Skeletal muscle satellite cell (primary cell): Measurements from ENCODE around the gene PRSS21.

ENCODE experiments used
- H3K27me3 ChIP-seq: 2 replicates; pipeline ENCODE4 v1.7.0; 2013; ENCODE audit warnings: low read length; ENCODE audit not compliant: control insufficient read depth, insufficient read depth
- H3K36me3 ChIP-seq: 2 replicates; pipeline ENCODE4 v1.7.0; 2013; ENCODE audit warnings: mild to moderate bottlenecking, control low read depth, low read length; ENCODE audit not compliant: insufficient read depth
- H3K4me1 ChIP-seq: 2 replicates; pipeline ENCODE4 v1.7.0; 2013; ENCODE audit warnings: low read length; ENCODE audit not compliant: control insufficient read depth, insufficient read depth
- H3K4me2 ChIP-seq: 2 replicates; pipeline ENCODE4 v1.7.0; 2013; ENCODE audit warnings: mild to moderate bottlenecking, low read length
- H3K4me3 ChIP-seq: 2 replicates; pipeline ENCODE4 v1.7.0; 2013; ENCODE audit warnings: low read length
- H3K9ac ChIP-seq: 2 replicates; pipeline ENCODE4 v1.7.0; 2013; ENCODE audit warnings: mild to moderate bottlenecking, low read depth, low read length, moderate library complexity
- H3K9me3 ChIP-seq: replicated peaks from 2 replicates; pipeline ENCODE4 v1.7.0; 2013; ENCODE audit warnings: mild to moderate bottlenecking, control low read depth, low read length

The PRSS21 gene

DNA sequence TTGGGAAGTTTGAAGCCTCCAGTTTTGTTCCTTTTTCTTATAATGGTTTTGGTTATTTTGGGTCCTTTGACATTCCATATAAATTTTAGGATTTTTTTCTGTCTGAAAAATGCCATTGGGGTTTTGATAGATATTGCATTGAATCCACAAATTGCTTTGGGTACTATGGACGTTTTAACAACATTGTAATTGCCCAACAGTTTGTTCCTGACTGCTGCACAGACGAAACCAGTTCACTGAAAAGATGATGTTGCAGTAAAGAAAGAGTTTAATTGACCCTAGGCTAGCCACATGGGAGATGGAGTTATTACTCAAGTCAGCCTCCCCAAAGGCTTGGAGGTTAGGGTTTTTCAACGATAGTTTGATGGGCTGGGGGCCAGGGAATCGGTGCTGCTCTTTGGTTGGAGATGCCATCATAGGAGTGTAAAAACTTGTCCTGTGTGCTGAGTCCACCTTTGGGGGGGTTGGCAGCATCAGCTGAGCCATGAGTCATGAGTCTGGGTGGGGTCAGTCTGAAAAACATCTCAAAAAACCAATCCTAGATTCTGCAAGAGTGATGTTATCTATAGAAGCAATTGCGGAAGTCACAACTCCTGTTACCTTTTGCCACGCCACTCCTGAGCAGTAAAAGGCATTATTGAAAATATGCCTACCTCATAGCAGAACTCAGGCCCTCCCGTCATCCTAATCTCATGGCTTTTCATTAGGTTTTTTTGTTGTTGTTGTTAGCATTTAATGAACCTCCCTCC lies 21.5 kb upstream of the PRSS21 start:
- Histone ChIP-seq H3K4me2 (no peak overlapping the region), H3K4me3 (no peak overlapping the region), H3K9ac (no peak overlapping the region), H3K36me3 (no peaks in the 10 kb centered on the region), H3K9me3 (no peaks in the 10 kb centered on the region), H3K27me3 (peaks cover 36% of the 10 kb centered on the region), H3K4me1 (no peaks in the 10 kb centered on the region)

DNA sequence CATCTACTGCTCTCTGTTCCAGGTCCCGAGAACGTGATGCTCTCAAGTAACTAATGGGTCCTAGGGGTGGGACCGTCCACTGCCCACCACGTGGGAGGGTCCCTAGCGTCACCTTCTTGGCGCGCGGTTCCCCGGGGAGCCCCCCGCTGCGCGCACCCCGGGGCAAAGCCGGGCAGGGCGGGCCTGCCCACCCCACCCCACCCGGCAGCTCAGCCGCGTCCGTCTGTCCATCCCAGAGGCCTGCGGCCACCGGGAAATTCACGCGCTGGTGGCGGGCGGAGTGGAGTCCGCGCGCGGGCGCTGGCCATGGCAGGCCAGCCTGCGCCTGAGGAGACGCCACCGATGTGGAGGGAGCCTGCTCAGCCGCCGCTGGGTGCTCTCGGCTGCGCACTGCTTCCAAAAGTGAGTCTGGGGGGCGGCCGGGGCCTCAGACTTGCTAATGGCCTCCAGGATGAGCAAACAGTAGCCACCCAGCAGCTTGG lies 18.3 kb upstream of the PRSS21 start:
- H3K36me3 ChIP-seq: no peaks in the 10 kb centered on the region
- H3K9me3 ChIP-seq: peaks cover 3% of the 10 kb centered on the region
- H3K4me3 ChIP-seq: no peak overlapping the region
- H3K4me1 ChIP-seq: no peaks in the 10 kb centered on the region
- H3K9ac ChIP-seq: no peak overlapping the region
- peaks cover 21% of the 10 kb centered on the region for H3K27me3 ChIP-seq
- H3K4me2 ChIP-seq: no peak overlapping the region

DNA sequence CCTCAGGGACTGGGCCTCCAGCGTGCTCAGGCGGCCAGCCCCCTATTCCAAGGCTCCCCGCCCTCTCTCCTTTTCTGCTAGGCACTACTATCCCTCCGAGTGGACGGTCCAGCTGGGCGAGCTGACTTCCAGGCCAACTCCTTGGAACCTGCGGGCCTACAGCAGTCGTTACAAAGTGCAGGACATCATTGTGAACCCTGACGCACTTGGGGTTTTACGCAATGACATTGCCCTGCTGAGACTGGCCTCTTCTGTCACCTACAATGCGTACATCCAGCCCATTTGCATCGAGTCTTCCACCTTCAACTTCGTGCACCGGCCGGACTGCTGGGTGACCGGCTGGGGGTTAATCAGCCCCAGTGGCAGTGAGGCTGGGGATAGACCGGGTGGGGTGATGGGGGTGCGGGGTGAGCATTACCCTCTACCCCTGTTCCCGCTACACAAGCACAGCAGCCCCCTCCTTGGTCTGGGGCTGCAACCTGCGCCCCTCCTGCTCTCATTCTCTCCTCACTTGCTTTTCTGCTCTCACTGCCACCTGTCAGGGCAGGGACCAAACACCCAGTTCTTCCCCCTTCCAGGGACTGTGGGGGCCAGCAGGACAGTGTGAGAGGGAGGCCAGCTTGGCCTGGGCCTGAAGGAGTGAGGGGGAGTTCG lies 17.7 kb upstream of the PRSS21 start:
- H3K27me3 ChIP-seq: peaks cover 26% of the 10 kb centered on the region
- H3K9ac ChIP-seq: no peak overlapping the region
- H3K4me1 ChIP-seq: no peaks in the 10 kb centered on the region
- peaks cover 6% of the 10 kb centered on the region for H3K9me3 ChIP-seq
- no peaks in the 10 kb centered on the region for H3K36me3 ChIP-seq
- no peak overlapping the region for H3K4me3 ChIP-seq
- no peak overlapping the region for H3K4me2 ChIP-seq

DNA sequence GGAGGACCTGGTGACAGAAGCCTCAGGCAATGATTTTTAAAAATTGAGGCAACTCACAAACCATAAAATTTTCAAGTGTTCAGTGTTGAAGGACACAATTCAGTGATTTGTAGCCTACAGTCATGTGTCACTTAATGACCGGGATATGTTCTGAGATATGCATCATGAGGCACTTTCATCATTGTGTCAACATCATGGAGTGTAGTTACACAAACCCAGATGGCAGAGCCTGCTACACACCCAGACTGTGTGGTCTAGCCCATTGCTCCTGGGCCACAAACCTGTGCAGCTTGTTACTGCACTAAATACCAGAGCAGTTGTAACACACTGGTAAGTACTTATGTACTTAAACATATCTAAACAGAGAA lies 17.2 kb upstream of the PRSS21 start:
- Histone ChIP-seq H3K36me3 (no peaks in the 10 kb centered on the region), H3K4me3 (no peak overlapping the region), H3K4me2 (no peak overlapping the region), H3K9me3 (peaks cover 6% of the 10 kb centered on the region), H3K27me3 (peaks cover 25% of the 10 kb centered on the region), H3K4me1 (no peaks in the 10 kb centered on the region), H3K9ac (no peak overlapping the region)

DNA sequence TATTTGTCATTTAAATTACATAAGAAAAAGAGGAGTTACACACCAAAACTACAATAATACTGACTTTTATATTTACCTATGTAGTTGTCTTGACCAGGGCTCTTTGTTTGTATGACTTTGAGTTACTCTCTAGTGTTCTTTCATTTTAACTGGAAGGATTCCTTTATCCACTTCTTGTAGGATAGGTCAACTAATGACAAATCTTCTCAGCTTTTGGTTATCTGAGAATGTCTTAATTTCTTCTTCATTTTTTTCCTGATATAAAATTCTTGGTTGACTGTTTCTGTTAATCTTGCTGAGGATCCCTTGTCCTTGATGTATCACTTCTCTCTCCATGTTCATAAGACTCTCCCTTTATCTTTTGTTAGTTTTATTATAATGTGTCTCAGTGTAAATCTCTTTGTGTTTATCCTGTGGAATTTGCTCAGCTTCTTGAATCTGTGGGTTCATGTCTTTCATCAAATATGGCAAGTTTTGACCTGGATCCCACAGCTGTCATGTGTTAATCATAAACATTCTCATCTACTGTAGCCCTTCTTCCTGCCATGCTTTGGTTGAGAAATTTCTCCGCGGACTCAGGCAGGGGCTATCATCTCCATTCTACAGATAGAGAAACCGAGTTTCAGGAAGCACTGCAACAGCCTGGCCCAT lies 13.4 kb upstream of the PRSS21 start:
- H3K36me3 ChIP-seq: no peaks in the 10 kb centered on the region

DNA sequence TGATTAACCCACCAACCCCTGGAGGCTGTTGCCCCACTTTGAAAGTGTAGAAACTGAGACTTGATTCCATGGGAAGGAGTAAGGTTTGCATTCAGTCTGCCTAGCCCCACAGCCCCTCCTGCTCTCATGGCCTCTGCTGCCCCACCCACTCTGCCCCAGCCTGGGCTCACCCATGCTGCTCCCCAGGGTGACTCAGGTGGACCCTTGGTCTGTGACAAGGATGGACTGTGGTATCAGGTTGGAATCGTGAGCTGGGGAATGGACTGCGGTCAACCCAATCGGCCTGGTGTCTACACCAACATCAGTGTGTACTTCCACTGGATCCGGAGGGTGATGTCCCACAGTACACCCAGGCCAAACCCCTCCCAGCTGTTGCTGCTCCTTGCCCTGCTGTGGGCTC lies 12.3 kb upstream of the PRSS21 start:
- peaks cover 9% of the 10 kb centered on the region for H3K9me3 ChIP-seq
- no peaks in the 10 kb centered on the region for H3K36me3 ChIP-seq
- no peaks in the 10 kb centered on the region for H3K4me1 ChIP-seq
- H3K4me2 ChIP-seq: no peak overlapping the region
- H3K27me3 ChIP-seq: peaks cover 48% of the 10 kb centered on the region
- no peak overlapping the region for H3K9ac ChIP-seq
- H3K4me3 ChIP-seq: no peak overlapping the region

More for the DNA sequence above, 13.4 kb upstream of the PRSS21 start:
- Histone ChIP-seq H3K4me1 (no peaks in the 10 kb centered on the region), H3K4me2 (no peak overlapping the region), H3K9ac (no peak overlapping the region), H3K27me3 (peaks cover 39% of the 10 kb centered on the region), H3K9me3 (peaks cover 6% of the 10 kb centered on the region), H3K4me3 (no peak overlapping the region)

DNA sequence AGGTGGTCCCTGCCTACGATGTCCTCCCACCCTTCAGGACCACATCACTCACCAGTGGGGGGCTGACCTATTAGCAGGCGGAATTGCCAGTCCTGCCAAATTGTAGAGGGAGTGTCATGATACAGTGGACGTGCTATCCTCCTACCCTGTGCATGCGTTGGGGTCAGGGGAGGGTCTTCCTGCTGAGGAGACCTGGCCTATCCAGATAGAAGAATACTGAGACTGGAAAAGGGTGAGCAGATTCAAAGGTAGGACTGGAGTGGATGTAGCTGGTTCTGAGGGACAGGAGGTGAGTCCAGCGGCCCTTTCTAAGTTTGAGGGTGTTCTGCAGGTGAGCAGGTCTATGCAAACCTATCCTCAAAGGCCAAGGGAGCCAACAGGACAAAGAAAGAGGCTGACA lies 10.8 kb upstream of the PRSS21 start:
- H3K9ac ChIP-seq: no peak overlapping the region
- no peak overlapping the region for H3K4me3 ChIP-seq
- peaks cover 9% of the 10 kb centered on the region for H3K9me3 ChIP-seq
- no peak overlapping the region for H3K4me2 ChIP-seq
- H3K4me1 ChIP-seq: no peaks in the 10 kb centered on the region
- H3K36me3 ChIP-seq: no peaks in the 10 kb centered on the region
- peaks cover 55% of the 10 kb centered on the region for H3K27me3 ChIP-seq

DNA sequence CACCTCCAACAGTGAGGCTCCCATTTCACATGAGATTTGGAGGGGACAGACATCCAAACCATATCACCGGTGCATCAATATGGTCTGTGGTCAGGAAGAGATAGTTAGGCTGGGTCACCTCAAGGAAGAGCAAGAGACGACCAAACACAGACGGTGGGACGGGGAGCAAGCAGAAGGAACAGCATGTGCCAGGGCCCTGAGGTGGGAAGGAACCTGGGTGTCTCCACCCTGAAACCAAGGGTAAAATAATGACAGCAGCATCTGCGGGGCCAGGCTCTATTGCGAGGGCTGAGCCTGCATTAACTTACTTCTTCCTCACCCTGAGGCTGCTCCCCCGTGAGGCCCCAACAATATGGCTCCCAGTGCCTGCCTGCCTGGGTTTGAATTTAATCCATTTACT lies 8.9 kb upstream of the PRSS21 start:
- no peaks in the 10 kb centered on the region for H3K4me1 ChIP-seq
- H3K9ac ChIP-seq: no peak overlapping the region
- H3K9me3 ChIP-seq: peaks cover 9% of the 10 kb centered on the region
- H3K4me2 ChIP-seq: no peak overlapping the region
- H3K36me3 ChIP-seq: no peaks in the 10 kb centered on the region
- no peak overlapping the region for H3K4me3 ChIP-seq
- peaks cover 67% of the 10 kb centered on the region for H3K27me3 ChIP-seq

DNA sequence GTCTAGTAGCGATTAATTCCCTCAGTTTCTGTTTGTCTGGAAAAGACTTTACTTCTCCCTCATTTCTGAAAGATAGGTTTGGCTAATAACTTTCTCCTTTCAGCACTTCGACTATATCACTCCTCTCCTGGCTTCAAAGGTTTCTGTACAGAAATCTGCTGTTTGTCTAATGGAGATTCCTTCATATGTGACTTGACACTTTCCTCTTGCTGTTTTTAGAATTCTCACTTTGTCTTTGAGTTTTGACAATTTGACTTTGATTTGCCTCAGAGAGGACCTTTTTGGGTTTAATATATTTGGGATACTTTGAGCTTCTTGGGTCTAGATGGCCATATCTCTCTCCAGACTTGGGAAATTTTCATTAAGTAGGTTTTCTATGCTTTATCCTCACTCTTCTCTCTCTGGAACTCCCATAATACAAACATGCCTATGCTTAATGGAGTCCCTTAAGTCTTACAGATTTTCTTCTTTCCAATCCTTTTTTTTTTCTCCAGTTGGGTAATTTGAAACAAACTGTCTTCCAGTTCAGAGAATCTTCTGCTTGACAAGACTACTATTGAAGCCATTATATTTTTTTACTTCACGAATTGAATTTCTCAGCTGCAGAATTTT lies 7.8 kb upstream of the PRSS21 start:
- no peaks in the 10 kb centered on the region for H3K4me1 ChIP-seq
- no peak overlapping the region for H3K4me3 ChIP-seq
- no peak overlapping the region for H3K4me2 ChIP-seq
- H3K36me3 ChIP-seq: no peaks in the 10 kb centered on the region
- H3K9ac ChIP-seq: no peak overlapping the region
- H3K9me3 ChIP-seq: peaks cover 2% of the 10 kb centered on the region
- peaks cover 65% of the 10 kb centered on the region for H3K27me3 ChIP-seq

DNA sequence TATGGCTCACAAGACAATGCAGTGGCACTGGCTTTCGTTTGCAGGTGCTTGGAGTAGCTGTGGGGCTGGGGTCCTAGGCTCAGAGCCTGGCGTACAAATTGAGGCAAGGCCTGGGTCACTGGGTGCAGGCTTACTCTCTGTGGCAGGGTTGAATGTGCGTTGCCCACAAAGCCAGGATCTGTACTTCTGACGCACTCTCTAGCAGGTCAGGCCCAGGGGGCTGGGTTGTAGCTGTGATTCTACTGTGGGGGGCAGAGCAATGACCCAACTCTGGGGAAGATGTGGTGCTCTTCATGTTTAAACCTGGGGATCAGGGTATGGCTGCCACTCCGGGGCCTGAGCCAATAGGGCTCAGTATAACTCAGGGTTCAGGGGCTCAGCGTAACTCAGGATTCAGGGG lies 6.4 kb upstream of the PRSS21 start:
- Histone ChIP-seq H3K4me1 (no peaks in the 10 kb centered on the region), H3K36me3 (no peaks in the 10 kb centered on the region), H3K4me2 (no peak overlapping the region), H3K9me3 (peaks cover 2% of the 10 kb centered on the region), H3K4me3 (no peak overlapping the region), H3K27me3 (peaks cover 64% of the 10 kb centered on the region), H3K9ac (no peak overlapping the region)

DNA sequence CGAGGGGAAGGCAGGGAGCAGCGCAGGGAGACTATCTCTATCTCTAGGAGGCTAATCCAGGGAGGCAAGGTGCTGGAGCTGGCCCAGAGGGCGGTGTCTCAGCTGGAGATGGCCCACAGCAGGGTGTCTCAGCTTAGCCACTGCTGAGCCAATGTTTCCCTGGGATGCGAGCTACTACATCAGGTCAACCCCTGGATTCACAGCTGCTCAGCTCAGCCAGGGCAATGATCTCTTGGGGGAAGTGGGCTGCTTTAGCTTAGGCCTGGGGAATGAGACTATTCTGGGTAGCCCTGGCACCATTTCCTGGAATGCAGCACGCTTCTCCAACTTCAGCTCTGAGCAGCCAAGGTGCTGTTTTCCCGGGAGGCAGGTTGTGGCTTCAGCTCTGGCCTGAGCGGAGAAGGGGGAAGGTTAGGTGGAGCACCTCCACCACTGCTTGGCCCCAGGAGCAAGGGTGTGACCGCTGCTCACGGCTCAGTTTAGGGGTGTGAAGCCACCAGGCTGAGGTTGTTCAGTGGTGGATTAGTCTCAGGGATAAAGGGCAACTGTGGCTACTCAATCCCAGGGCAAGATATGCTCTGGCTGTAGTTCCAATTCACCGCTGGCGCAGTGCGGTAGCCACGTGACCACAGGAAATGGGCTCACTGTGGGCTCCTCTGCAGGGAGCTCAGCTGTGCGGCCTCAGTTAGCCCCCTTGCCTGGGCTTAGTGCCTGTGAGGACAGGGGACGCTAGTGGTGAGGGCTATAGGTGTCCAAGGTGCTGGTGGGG lies 5.2 kb upstream of the PRSS21 start:
- peaks cover 60% of the 10 kb centered on the region for H3K27me3 ChIP-seq
- H3K36me3 ChIP-seq: no peaks in the 10 kb centered on the region
- H3K9ac ChIP-seq: no peak overlapping the region
- H3K4me3 ChIP-seq: no peak overlapping the region
- H3K4me1 ChIP-seq: no peaks in the 10 kb centered on the region
- H3K9me3 ChIP-seq: peaks cover 2% of the 10 kb centered on the region
- H3K4me2 ChIP-seq: no peak overlapping the region
